Hematopoietic multipotent progenitor cell treated with erythropoietin and hydrocortisone succinate and interleukin-3 and kit ligand, for 4 days (in vitro differentiated cells): Measurements from ENCODE around the gene IL1R1.
"Not testable (repeated sequence)": the region's sequence is repeated elsewhere in the genome, so short reads cannot be mapped to it uniquely, and the experiment has no call there.

ENCODE experiments used
- DNase-seq: peaks from one replicate; pipeline ENCODE4 v3.0.0-alpha.2; 2015

IL1R1 gene, protein sequence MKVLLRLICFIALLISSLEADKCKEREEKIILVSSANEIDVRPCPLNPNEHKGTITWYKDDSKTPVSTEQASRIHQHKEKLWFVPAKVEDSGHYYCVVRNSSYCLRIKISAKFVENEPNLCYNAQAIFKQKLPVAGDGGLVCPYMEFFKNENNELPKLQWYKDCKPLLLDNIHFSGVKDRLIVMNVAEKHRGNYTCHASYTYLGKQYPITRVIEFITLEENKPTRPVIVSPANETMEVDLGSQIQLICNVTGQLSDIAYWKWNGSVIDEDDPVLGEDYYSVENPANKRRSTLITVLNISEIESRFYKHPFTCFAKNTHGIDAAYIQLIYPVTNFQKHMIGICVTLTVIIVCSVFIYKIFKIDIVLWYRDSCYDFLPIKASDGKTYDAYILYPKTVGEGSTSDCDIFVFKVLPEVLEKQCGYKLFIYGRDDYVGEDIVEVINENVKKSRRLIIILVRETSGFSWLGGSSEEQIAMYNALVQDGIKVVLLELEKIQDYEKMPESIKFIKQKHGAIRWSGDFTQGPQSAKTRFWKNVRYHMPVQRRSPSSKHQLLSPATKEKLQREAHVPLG

GRCh38 chr2:102141970-102142828, at the start of gene IL1R1:
Gene IL1R1 (plus strand): TSS chr2:102142746. CDS start chr2:102157725, 14,979 bp downstream.
- peak; percentile 60 for DNase-seq

DNA sequence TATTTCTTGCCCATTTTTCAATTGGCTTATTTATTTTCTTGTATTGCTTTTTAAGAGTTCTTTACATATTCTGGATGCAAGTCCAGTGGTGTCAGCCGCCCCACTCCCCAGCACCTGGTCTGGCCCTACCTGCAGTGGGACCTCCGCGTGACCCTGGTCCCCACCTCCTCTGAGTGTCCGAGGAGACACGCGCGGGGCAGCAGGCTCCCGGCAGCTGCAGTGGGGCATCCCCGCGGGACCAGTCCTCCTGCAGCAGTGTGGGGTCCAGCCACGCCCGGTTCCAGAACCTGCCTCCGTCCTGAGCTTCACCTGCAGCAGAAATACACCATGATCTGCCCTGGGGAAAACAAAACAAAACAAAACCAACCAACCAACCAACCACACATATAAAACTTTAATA, 48.9 kb upstream of the IL1R1 start:
- no peak for DNase-seq

DNA sequence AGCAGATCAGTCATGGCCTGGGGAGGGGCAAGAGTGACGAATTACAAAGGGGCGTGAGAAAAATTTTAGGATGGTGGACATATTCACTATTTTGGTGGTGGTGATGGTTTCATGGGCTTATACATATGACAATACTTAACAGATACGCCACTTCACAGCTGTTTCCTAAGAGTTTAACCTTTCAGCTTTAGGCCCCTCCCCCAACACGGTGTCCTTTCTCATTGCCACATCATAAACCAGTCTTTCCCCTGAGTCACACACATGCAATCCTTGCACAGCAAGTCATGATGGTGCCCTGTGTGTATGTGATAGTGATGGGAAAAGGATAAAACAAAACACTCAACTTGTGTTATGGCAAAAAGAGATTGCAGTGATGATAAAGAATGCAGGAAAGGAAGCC, 47.6 kb upstream of the IL1R1 start:
- DNase-seq, result peak; percentile 60

DNA sequence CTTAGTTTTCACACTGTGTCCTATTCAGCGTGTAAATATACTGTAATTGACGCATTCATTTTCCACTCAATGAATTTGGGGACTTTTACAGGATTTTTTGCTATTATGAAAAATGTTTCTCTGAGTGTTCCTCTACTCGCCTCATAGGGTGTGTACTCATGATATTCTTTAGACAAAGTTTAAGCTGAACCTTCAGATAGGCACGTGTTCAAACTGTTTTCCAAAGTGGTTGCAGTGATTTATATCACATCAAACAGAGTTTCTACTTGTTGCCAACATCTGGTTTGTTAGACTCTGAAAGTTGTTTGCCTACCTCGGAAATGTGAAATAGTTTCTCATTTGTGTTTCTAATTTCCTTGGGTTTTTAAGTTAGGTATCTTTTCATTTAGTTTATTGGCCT, 46.4 kb upstream of the IL1R1 start:
- DNase-seq, result no peak

- no peak for DNase-seq
Observed at GRCh38 chr2:102098756-102099155, 43.8 kb upstream of the IL1R1 start.

- no peak for DNase-seq
Observed at GRCh38 chr2:102099536-102100298, 42.8 kb upstream of the IL1R1 start.

- no peak for DNase-seq
Observed at GRCh38 chr2:102100371-102101096, 42.0 kb upstream of the IL1R1 start.

GRCh38 chr2:102101097-102101848, 41.3 kb upstream of the IL1R1 start:
- no peak for DNase-seq

DNA sequence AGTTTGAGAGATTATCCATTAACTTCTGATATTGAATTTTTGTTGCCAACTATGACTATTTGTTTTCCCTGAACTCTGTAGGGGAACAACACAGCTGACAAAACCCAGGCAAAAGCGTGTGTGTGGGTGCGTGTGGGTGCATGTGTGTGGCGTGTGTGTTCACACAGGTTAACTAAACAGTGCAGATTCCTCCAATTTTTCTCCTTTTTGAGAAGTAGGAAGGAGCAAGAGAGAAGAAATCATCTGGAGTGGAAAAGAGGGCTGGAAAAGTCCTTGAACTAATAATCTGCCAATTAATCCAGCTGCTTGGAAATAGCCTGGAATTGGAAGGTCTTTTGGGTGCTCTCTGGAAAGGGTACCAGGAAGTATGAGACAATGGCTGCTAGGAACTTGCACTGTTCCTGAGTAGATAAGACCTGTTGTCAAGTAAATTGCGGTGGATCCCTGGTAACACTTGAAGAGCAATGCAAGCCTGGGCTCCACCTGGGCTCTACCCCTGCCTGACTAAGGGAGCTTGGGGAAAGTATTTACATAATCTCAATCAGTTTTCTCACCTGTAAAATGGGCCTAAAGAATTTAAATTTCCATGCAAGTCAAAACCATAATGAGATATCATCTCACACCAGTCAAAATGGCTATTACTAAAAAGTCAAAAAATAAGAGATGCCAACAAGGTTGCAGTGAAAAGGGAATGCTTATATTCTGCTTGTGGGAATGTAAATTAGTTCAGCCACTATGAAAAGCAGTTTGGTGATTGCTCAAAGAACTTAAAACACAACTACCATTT, 40.5 kb upstream of the IL1R1 start:
- no peak for DNase-seq

DNA sequence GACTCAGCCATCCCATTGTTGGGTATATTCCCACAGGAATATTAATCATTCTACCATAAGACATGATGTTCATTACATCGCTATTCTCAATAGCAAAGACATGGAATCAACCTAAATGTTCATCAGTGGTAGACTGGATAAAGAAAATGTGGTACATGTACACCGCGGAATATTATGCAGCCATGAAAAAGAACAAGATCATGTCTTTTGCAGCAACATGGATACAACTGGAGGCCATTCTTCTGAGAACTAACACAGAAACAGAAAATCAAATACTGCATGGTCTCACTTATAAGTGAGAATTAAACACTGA, 40.0 kb upstream of the IL1R1 start:
- not testable (repeated sequence) for DNase-seq

- DNase-seq, result no peak
Observed at GRCh38 chr2:102103284-102103683, 39.3 kb upstream of the IL1R1 start.

GRCh38 chr2:102103992-102104871, 38.3 kb upstream of the IL1R1 start:
- DNase-seq, result peak; percentile 83

DNA sequence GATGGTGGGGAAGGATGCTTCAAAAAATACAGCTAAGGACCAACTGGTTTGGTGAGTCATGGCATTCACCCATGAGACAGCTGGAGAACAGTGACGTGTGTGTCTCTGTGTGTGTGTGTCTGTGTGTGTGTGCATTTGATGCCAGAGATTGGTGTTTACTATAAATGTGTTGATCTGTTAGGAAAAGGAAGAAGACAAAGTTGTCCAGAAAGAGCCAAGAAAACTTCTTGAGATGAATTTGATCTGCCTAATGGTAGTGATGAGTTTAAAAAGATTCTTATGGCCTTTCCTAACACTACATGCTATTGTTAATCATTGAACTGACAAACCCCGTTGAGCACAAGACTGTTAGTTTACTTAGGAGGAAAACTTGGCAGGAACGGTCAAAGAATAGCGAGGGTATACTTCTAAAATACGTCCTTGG, 36.4 kb upstream of the IL1R1 start:
- no peak for DNase-seq

GRCh38 chr2:102106813-102107740, 35.5 kb upstream of the IL1R1 start:
- not testable (repeated sequence) for DNase-seq

DNA sequence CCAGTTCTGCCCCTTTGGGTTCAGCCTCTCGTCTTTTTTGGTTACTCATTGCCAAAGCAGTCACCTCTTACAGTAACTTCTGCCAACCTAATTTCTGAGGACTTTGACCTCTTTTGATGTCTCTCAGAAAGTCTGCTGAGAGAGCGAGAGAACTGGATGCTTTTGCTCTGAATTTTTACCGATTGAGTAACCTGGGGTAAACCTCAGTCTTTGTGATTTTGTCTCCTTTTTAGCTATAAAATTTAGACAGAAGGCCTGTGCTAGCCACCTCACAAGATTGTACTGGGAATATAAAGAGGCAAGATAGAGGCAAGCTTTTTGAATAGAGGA, 34.8 kb upstream of the IL1R1 start:
- DNase-seq, result no peak

GRCh38 chr2:102109016-102109415, 33.5 kb upstream of the IL1R1 start:
- no peak for DNase-seq

GRCh38 chr2:102110171-102110570, 32.4 kb upstream of the IL1R1 start:
- no peak for DNase-seq

- no peak for DNase-seq
Observed at GRCh38 chr2:102110596-102111334, 31.8 kb upstream of the IL1R1 start.
